Measurements from ENCODE around the gene PMS1.
"Not testable (repeated sequence)": the region's sequence is repeated elsewhere in the genome, so short reads cannot be mapped to it uniquely, and the experiment has no call there.

The PMS1 gene

GRCh38 chr2:189880832-189881492 lies 96.7 kb downstream of the PMS1 start:
- H3K27ac Mint-ChIP-seq: peak overlapping the region; percentile 95
- DNase-seq: no peak
- H3K4me3 Mint-ChIP-seq: peak overlapping the region; percentile 40
- H3K36me3 Mint-ChIP-seq (ENCODE audit: low read depth): peaks cover 27% of the 10 kb centered on the region
- peaks cover 64% of the 10 kb centered on the region for H3K4me1 Mint-ChIP-seq
- no peak for TF ChIP-seq CTCF (IDR thresholded peaks at IDR 0.05)
- no peaks in the 10 kb centered on the region for H3K27me3 Mint-ChIP-seq (ENCODE audit: low read depth, poor library complexity)
- H3K9me3 Mint-ChIP-seq: no peaks in the 10 kb centered on the region

GRCh38 chr2:189885368-189885767 lies 101.1 kb downstream of the PMS1 start:
- peaks cover 22% of the 10 kb centered on the region for H3K9me3 Mint-ChIP-seq

GRCh38 chr2:189892546-189893294 lies 108.5 kb downstream of the PMS1 start:
- peaks cover 34% of the 10 kb centered on the region for H3K9me3 Mint-ChIP-seq
- H3K4me1 Mint-ChIP-seq; H3K27me3 Mint-ChIP-seq (ENCODE audit: low read depth, poor library complexity); DNase-seq; H3K27ac Mint-ChIP-seq; H3K4me3 Mint-ChIP-seq: not testable (repeated sequence)
- peaks cover 15% of the 10 kb centered on the region for H3K36me3 Mint-ChIP-seq (ENCODE audit: low read depth)

More at GRCh38 chr2:189885368-189885767, 101.1 kb downstream of the PMS1 start:
- no peak for DNase-seq
- Mint-ChIP-seq H3K4me3 (no peak overlapping the region), H3K4me1 (peaks cover 34% of the 10 kb centered on the region), H3K27ac (no peak overlapping the region), H3K27me3 (ENCODE audit: low read depth, poor library complexity) (no peaks in the 10 kb centered on the region), H3K36me3 (ENCODE audit: low read depth) (peaks cover 7% of the 10 kb centered on the region)
- TF ChIP-seq CTCF (IDR thresholded peaks at IDR 0.05): no peak

GRCh38 chr2:189896809-189897208 lies 112.6 kb downstream of the PMS1 start:
- Mint-ChIP-seq H3K4me1 (no peaks in the 10 kb centered on the region), H3K9me3 (peaks cover 7% of the 10 kb centered on the region), H3K27ac (no peak overlapping the region), H3K36me3 (ENCODE audit: low read depth) (peaks cover 3% of the 10 kb centered on the region), H3K27me3 (ENCODE audit: low read depth, poor library complexity) (peaks cover 2% of the 10 kb centered on the region), H3K4me3 (no peak overlapping the region)
- DNase-seq: no peak
- TF ChIP-seq CTCF (IDR thresholded peaks at IDR 0.05): no peak

- Mint-ChIP-seq H3K4me3 (no peak overlapping the region), H3K4me1 (no peaks in the 10 kb centered on the region), H3K9me3 (no peaks in the 10 kb centered on the region), H3K27ac (no peak overlapping the region), H3K36me3 (ENCODE audit: low read depth) (no peaks in the 10 kb centered on the region), H3K27me3 (ENCODE audit: low read depth, poor library complexity) (peaks cover 2% of the 10 kb centered on the region)
- DNase-seq: no peak
- TF ChIP-seq CTCF (IDR thresholded peaks at IDR 0.05): no peak
Measured at GRCh38 chr2:189899101-189899500, 114.9 kb downstream of the PMS1 start.

GRCh38 chr2:189900726-189901125 lies 116.5 kb downstream of the PMS1 start:
- H3K27me3 Mint-ChIP-seq (ENCODE audit: low read depth, poor library complexity): peaks cover 2% of the 10 kb centered on the region
- no peak overlapping the region for H3K27ac Mint-ChIP-seq
- no peaks in the 10 kb centered on the region for H3K36me3 Mint-ChIP-seq (ENCODE audit: low read depth)

More at GRCh38 chr2:189900726-189901125, 116.5 kb downstream of the PMS1 start:
- H3K4me1 Mint-ChIP-seq: no peaks in the 10 kb centered on the region
- TF ChIP-seq CTCF (IDR thresholded peaks at IDR 0.05): no peak
- no peak overlapping the region for H3K4me3 Mint-ChIP-seq
- DNase-seq: no peak
- H3K9me3 Mint-ChIP-seq: no peaks in the 10 kb centered on the region
